HepG2 (cell line): ENCODE measurements around the gene APOM. TPM values are rescaled to one million over a fixed set of nuclear protein-coding genes. Genes with fewer than 3 reads are reported as not detected.

ENCODE experiments used
- ARNTL ChIP-seq: sonication (generic); formaldehyde crosslinking; IDR thresholded peaks from 2 replicates; pipeline ENCODE4 v1.4.0; 2020; ENCODE audit warnings: mild to moderate bottlenecking, missing genetic modification reagents
- BHLHE40 ChIP-seq: IDR thresholded peaks from 2 replicates; pipeline ENCODE4 v1.6.1; 2011; ENCODE audit warnings: low read length, improper control_type of control experiment
- FOXA3 ChIP-seq: IDR thresholded peaks from 2 replicates; pipeline ENCODE4 v1.6.1; 2016; ENCODE audit warnings: missing genetic modification reagents, missing compliant biosample characterization
- GLI4 ChIP-seq: sonication (generic); formaldehyde crosslinking; IDR thresholded peaks from 2 replicates; pipeline ENCODE4 v1.5.1; 2020; ENCODE audit warnings: missing genetic modification reagents, mild to moderate bottlenecking, moderate library complexity, borderline replicate concordance
- KLF15 ChIP-seq: sonication (generic); formaldehyde crosslinking; IDR thresholded peaks from 2 replicates; pipeline ENCODE4 v1.8.1; 2023; ENCODE audit warnings: borderline replicate concordance, mild to moderate bottlenecking, inconsistent platforms, missing genetic modification reagents, mixed read lengths
- LCORL ChIP-seq, 2 experiments: fragments of 450-650 bp in 1 of 2; sonication (generic) in 1 of 2; formaldehyde crosslinking in 1 of 2; IDR thresholded peaks; 2 replicates each; pipeline versions ENCODE4 v1.5.0 to v1.6.1; 2017 to 2020; ENCODE audit warnings: antibody characterized with exemption in 1 of 2, missing genetic modification reagents in 1 of 2
- MED8 ChIP-seq: sonication (generic); formaldehyde crosslinking; IDR thresholded peaks from 2 replicates; pipeline ENCODE4 v1.8.1; 2023; ENCODE audit warnings: mild to moderate bottlenecking, missing genetic modification reagents; ENCODE audit not compliant: insufficient replicate concordance
- MYC ChIP-seq: sonication (generic); formaldehyde crosslinking; IDR thresholded peaks from 2 replicates; pipeline ENCODE4 v1.9.0; 2021; ENCODE audit warnings: missing genetic modification reagents, borderline replicate concordance
- NFKB2 ChIP-seq: sonication (generic); formaldehyde crosslinking; IDR thresholded peaks from 2 replicates; pipeline ENCODE4 v1.4.0; 2020; ENCODE audit warnings: missing genetic modification reagents, borderline replicate concordance
- NFYB ChIP-seq: sonication (generic); formaldehyde crosslinking; IDR thresholded peaks from 2 replicates; pipeline ENCODE4 v1.4.0; 2020; ENCODE audit warnings: missing genetic modification reagents
- SCMH1 ChIP-seq: sonication (generic); formaldehyde crosslinking; IDR thresholded peaks from 2 replicates; pipeline ENCODE4 v1.9.0; 2021; ENCODE audit warnings: missing genetic modification reagents, mild to moderate bottlenecking, borderline replicate concordance
- ZBTB3 ChIP-seq: sonication (generic); formaldehyde crosslinking; IDR thresholded peaks from 2 replicates; pipeline ENCODE4 v1.4.0; 2020; ENCODE audit warnings: low read depth, mild to moderate bottlenecking, moderate library complexity, missing genetic modification reagents, borderline replicate concordance
- ZFP91 ChIP-seq: sonication (generic); formaldehyde crosslinking; IDR thresholded peaks from 2 replicates; pipeline ENCODE4 v1.9.0; 2022; ENCODE audit warnings: missing genetic modification reagents, mild to moderate bottlenecking, borderline replicate concordance
- ZNF335 ChIP-seq: sonication (generic); formaldehyde crosslinking; IDR thresholded peaks from 2 replicates; pipeline ENCODE4 v1.4.0; 2020; ENCODE audit warnings: missing genetic modification reagents
- ZNF367 ChIP-seq: sonication (generic); formaldehyde crosslinking; IDR thresholded peaks from 2 replicates; pipeline ENCODE4 v1.4.0; 2020; ENCODE audit warnings: missing genetic modification reagents, borderline replicate concordance
- ZNF441 ChIP-seq: sonication (generic); formaldehyde crosslinking; IDR thresholded peaks from 2 replicates; pipeline ENCODE4 v1.7.0; 2021; ENCODE audit warnings: missing genetic modification reagents, borderline replicate concordance
- ZNF547 ChIP-seq: sonication (generic); formaldehyde crosslinking; IDR thresholded peaks from 2 replicates; pipeline ENCODE4 v1.5.1; 2020; ENCODE audit warnings: mild to moderate bottlenecking, missing genetic modification reagents
- ZNF878 ChIP-seq: sonication (generic); formaldehyde crosslinking; IDR thresholded peaks from 2 replicates; pipeline ENCODE4 v1.8.1; 2023; ENCODE audit warnings: mild to moderate bottlenecking, missing genetic modification reagents, moderate library complexity
- polyA plus RNA-seq, 8 experiments: library from polyadenylated mRNA; depleted of rRNA in 3 of 8; stranded (reverse) in 7 of 8; unstranded in 1 of 8; fragments of >200 nt; fragmentation: Illumina TruSeq in 4 of 8; extraction: Trizol in 4 of 8; gene quantifications; 2 replicates each; pipeline versions ENCODE4 v1.2.1 to v1.2.3, GENCODE V29; 2011 to 2016; ENCODE audit warnings: low read depth in 4 of 8, missing spikeins in 1 of 8, mixed read lengths in 1 of 8; ENCODE audit not compliant: insufficient read depth in 1 of 8
- total RNA-seq, 5 experiments: library from RNA; depleted of rRNA; stranded (reverse); fragments of >200 nt; fragmentation: Illumina TruSeq; extraction: Trizol; gene quantifications; 2 replicates each; pipeline ENCODE4 v1.2.3, GENCODE V29; 2016; ENCODE audit warnings: low read depth in 1 of 5
- TF ChIP-seq, protein P1 (sequence below): sonication (generic); formaldehyde crosslinking; IDR thresholded peaks from 2 replicates; pipeline ENCODE4 v1.5.1; 2020; ENCODE audit warnings: missing genetic modification reagents, mild to moderate bottlenecking, borderline replicate concordance
- TF ChIP-seq, protein P2 (sequence below): sonication (generic); formaldehyde crosslinking; IDR thresholded peaks from 2 replicates; pipeline ENCODE4 v1.4.0; 2020; ENCODE audit warnings: missing genetic modification reagents, borderline replicate concordance
- TF ChIP-seq, protein P3 (sequence below): IDR thresholded peaks from 2 replicates; pipeline ENCODE4 v1.6.1; 2016; ENCODE audit warnings: low read depth, borderline replicate concordance
- TF ChIP-seq, protein P4 (sequence below): sonication (generic); formaldehyde crosslinking; IDR thresholded peaks from 2 replicates; pipeline ENCODE4 v1.4.0; 2020; ENCODE audit warnings: mild to moderate bottlenecking, missing genetic modification reagents

The APOM gene
- total and polyA plus RNA-seq, 2 of the 13 experiments (the other 11 are each of a cell fraction or from before 2014, with no cell fraction given), result 98.2 to 1,140 TPM

DNA sequence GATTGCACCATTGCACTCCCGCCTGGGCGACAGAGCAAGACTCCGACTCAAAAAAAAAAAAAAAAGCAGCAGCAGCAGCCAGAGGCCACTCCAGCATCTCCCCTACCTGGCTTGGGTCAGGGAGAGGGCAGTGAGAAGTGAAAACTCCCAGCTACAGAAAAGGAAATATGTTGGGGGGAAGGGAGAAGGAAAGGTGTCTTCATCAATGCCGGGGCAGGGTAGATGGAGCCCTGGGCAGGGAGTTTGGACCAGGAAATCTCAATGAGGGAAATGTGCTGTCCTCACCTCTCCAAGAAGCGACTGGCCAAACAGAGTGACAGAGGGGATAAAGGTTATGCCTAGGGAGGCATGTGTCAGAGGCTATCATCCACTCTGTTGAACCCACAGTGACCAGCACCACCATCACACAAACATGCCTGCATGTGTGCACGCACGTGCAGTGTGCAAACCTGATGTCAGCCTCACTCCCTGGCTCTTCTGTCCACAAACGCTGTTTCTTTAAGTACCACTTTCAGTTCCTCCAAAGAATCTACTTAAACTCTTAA lies 41.5 kb upstream of the APOM start (continued):
- 0 out of 2 replicates have a peak, but pooled peaks have one; percentile 25 for TF ChIP-seq FOXA3 (CRISPR knock-in tag)
- no peak for TF ChIP-seq ZNF367 (CRISPR knock-in tag)
- TF ChIP-seq, protein P1, sequence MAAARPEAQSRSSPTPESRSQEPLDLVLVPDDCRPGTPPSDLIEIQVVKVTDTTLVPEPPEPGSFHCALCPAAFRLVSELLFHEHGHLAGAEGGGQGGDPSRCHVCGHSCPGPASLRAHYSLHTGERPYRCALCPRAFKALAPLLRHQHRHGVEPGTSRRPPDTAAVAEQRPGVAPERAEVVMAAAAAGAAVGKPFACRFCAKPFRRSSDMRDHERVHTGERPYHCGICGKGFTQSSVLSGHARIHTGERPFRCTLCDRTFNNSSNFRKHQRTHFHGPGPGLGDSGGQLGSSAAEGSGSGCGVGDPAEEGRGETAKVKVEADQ (CRISPR knock-in tag), result 0 out of 2 replicates have a peak, but pooled peaks have one; percentile 44
- TF ChIP-seq ZFP91, result peak; percentile 51; the same call in 1 of the 2 replicates
- TF ChIP-seq SCMH1, result no peak
- TF ChIP-seq, protein P2, sequence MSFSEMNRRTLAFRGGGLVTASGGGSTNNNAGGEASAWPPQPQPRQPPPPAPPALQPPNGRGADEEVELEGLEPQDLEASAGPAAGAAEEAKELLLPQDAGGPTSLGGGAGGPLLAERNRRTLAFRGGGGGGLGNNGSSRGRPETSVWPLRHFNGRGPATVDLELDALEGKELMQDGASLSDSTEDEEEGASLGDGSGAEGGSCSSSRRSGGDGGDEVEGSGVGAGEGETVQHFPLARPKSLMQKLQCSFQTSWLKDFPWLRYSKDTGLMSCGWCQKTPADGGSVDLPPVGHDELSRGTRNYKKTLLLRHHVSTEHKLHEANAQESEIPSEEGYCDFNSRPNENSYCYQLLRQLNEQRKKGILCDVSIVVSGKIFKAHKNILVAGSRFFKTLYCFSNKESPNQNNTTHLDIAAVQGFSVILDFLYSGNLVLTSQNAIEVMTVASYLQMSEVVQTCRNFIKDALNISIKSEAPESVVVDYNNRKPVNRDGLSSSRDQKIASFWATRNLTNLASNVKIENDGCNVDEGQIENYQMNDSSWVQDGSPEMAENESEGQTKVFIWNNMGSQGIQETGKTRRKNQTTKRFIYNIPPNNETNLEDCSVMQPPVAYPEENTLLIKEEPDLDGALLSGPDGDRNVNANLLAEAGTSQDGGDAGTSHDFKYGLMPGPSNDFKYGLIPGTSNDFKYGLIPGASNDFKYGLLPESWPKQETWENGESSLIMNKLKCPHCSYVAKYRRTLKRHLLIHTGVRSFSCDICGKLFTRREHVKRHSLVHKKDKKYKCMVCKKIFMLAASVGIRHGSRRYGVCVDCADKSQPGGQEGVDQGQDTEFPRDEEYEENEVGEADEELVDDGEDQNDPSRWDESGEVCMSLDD (CRISPR knock-in tag), result no peak
- peak; percentile 42; the same call in 1 of the 2 replicates for TF ChIP-seq MYC (CRISPR knock-in tag)
- TF ChIP-seq NFYB (CRISPR knock-in tag), result no peak
- TF ChIP-seq ZBTB3 (CRISPR knock-in tag), result peak; percentile 20; the same call in 1 of the 2 replicates
- no peak for TF ChIP-seq LCORL (IDR thresholded peaks at IDR 0.05)
- 0 out of 2 replicates have a peak, but pooled peaks have one; percentile 1 for TF ChIP-seq LCORL (CRISPR knock-in tag; IDR thresholded peaks at IDR 0.05)
- 0 out of 2 replicates have a peak, but pooled peaks have one; percentile 55 for TF ChIP-seq GLI4 (CRISPR knock-in tag)
- TF ChIP-seq, protein P3, sequence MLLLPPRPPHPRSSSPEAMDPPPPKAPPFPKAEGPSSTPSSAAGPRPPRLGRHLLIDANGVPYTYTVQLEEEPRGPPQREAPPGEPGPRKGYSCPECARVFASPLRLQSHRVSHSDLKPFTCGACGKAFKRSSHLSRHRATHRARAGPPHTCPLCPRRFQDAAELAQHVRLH (CRISPR knock-in tag), result 0 out of 2 replicates have a peak, but pooled peaks have one; percentile 34
- peak; percentile 56 for TF ChIP-seq ZNF335 (CRISPR knock-in tag)
- peak; percentile 37; the same call in 1 of the 2 replicates for TF ChIP-seq NFKB2
- TF ChIP-seq MED8 (CRISPR knock-in tag), result no peak
- 0 out of 2 replicates have a peak, but pooled peaks have one; percentile 37 for TF ChIP-seq ZNF547 (CRISPR knock-in tag)
- no peak for TF ChIP-seq KLF15 (CRISPR knock-in tag)
- TF ChIP-seq ZNF878 (CRISPR knock-in tag), result peak; percentile 75; the same call in 1 of the 2 replicates
- TF ChIP-seq ZNF441 (CRISPR knock-in tag), result peak; percentile 99
- TF ChIP-seq, protein P4, sequence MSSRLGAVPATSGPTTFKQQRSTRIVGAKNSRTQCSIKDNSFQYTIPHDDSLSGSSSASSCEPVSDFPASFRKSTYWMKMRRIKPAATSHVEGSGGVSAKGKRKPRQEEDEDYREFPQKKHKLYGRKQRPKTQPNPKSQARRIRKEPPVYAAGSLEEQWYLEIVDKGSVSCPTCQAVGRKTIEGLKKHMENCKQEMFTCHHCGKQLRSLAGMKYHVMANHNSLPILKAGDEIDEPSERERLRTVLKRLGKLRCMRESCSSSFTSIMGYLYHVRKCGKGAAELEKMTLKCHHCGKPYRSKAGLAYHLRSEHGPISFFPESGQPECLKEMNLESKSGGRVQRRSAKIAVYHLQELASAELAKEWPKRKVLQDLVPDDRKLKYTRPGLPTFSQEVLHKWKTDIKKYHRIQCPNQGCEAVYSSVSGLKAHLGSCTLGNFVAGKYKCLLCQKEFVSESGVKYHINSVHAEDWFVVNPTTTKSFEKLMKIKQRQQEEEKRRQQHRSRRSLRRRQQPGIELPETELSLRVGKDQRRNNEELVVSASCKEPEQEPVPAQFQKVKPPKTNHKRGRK (CRISPR knock-in tag), result no peak
- peak; percentile 15; the same call in 1 of the 2 replicates for TF ChIP-seq BHLHE40
- 0 out of 2 replicates have a peak, but pooled peaks have one; percentile 13 for TF ChIP-seq ARNTL
